Activated CD8-positive, alpha-beta T cell treated with anti-CD3 and anti-CD28 coated beads, Interleukin-2, amount 10 ng/mL, durations not matched to agents 7 days and 5 days (primary cell): ENCODE results near the gene PRODH. TPM values are rescaled to one million over a fixed set of nuclear protein-coding genes. Genes with fewer than 3 reads are reported as not detected.
"Not testable (repeated sequence)": the region's sequence is repeated elsewhere in the genome, so short reads cannot be mapped to it uniquely, and the experiment has no call there.

Experiments
- ATAC-seq: fragments of 150-1000 bp; cut with Tn5 transposase; one replicate; pipeline ENCODE4 v1.10.0; 2021; ENCODE audit warnings: moderate library complexity
- CTCF ChIA-PET: fragments of 350-600 bp; sonication (Branson Sonifier 250); formaldehyde crosslinking; loops from one replicate; lab custom pipeline; 2021; ENCODE audit warnings: antibody characterized with exemption; lab: Charles Lee
- POLR2A ChIA-PET: fragments of 350-600 bp; sonication (Branson Sonifier 250); formaldehyde crosslinking; loops from one replicate; lab custom pipeline; 2021; ENCODE audit warnings: antibody characterized with exemption; lab: Charles Lee
- DNase-seq: peaks from one replicate; pipeline ENCODE4 v3.0.0-alpha.2; 2020
- H3K27ac Mint-ChIP-seq: one replicate; pipeline ENCODE4 v1.8.0; 2021; ENCODE audit warnings: mild to moderate bottlenecking, mixed read lengths
- H3K27me3 Mint-ChIP-seq: one replicate; pipeline ENCODE4 v1.8.0; 2021; ENCODE audit warnings: low read depth, mixed read lengths
- H3K36me3 Mint-ChIP-seq: one replicate; pipeline ENCODE4 v1.8.0; 2021; ENCODE audit warnings: low read depth, mixed read lengths
- H3K4me1 Mint-ChIP-seq: one replicate; pipeline ENCODE4 v1.8.0; 2021; ENCODE audit warnings: low read depth, mixed read lengths
- H3K4me3 Mint-ChIP-seq: one replicate; pipeline ENCODE4 v1.8.0; 2021; ENCODE audit warnings: mild to moderate bottlenecking, mixed read lengths
- H3K9me3 Mint-ChIP-seq: one replicate; pipeline ENCODE4 v1.8.0; 2022; ENCODE audit warnings: mixed read lengths; ENCODE audit not compliant: insufficient read depth
- total RNA-seq, 2 experiments: library from RNA; stranded (reverse); gene quantifications; one replicate each; pipeline ENCODE4 v1.2.3, GENCODE V29; 2021

The PRODH gene
- total RNA-seq, 2 experiments from 2014 or later = not detected

DNA sequence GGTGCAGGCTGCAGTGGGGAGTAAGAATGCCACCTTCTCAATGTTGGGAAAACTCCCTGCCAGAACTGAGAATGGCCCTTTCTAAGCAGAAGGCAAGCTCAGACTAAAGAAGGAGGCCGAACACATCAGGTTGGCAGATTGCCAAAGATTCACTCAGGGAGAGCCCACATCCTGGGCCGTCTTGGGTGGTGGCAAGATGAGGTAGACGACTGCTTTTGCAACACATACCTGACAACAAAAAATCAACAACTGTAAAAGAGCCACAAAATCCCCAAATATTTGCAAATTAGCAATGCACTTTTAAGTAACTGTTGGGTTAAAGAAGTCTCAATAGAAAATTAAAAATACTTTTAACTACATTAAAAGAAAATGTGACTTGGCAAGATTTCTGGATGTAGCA lies 54.8 kb downstream of the PRODH start:
- H3K4me3 Mint-ChIP-seq, H3K27ac Mint-ChIP-seq, H3K36me3 Mint-ChIP-seq, POLR2A ChIA-PET, H3K4me1 Mint-ChIP-seq, H3K9me3 Mint-ChIP-seq, CTCF ChIA-PET, ATAC-seq, H3K27me3 Mint-ChIP-seq: not testable (repeated sequence)
- DNase-seq = peak; percentile 73

Other genes with a start within 250 kb of the PRODH start
- gene DGCR6, start 30.0 kb downstream of the PRODH start, total RNA-seq = 1 to 10 TPM; 1.2 to 1.3 TPM
- 10 to 100 TPM; 30.5 to 34.2 TPM for gene DGCR2, start 186.1 kb upstream of the PRODH start, total RNA-seq
- gene TSSK2, start 195.0 kb upstream of the PRODH start, total RNA-seq = not detected
- gene ESS2, start 208.4 kb upstream of the PRODH start, total RNA-seq = 10 to 100 TPM; 18.8 to 19.6 TPM
- not detected for gene GSC2, start 214.0 kb upstream of the PRODH start, total RNA-seq
- 10 to 100 TPM; 69.1 to 73.0 TPM for gene SLC25A1, start 242.4 kb upstream of the PRODH start, total RNA-seq